Activated naive CD4-positive, alpha-beta T cell treated with anti-CD3 and anti-CD28 coated beads, Interleukin-2, amount 50 U/mL, for 72 hours (primary cell): Measurements from ENCODE around the gene GLRX2. TPM values are rescaled to one million over a fixed set of nuclear protein-coding genes. Genes with fewer than 3 reads are reported as not detected.

Source experiments
- ATAC-seq, 2 donors: fragments of 150-1000 bp; cut with Tn5 transposase; 2 replicates each; pipeline ENCODE4 v1.10.0; 2021; ENCODE audit warnings: mild to moderate bottlenecking in 2 of 2, moderate library complexity in 2 of 2
- DNase-seq, 2 donors: peaks; one replicate each; pipeline ENCODE4 v3.0.0; 2021 to 2022; ENCODE audit warnings: low spot score in 2 of 2
- H3K27ac Mint-ChIP-seq, 2 donors: one replicate each; pipeline ENCODE4 v1.8.0; 2022; ENCODE audit warnings: mild to moderate bottlenecking in 2 of 2, mixed read lengths in 2 of 2
- H3K36me3 Mint-ChIP-seq, 2 donors: one replicate each; pipeline ENCODE4 v1.8.0; 2022; ENCODE audit warnings: mixed read lengths in 2 of 2
- H3K9me3 Mint-ChIP-seq, 2 donors: one replicate each; pipeline ENCODE4 v1.8.0; 2022; ENCODE audit warnings: mixed read lengths in 2 of 2
- total RNA-seq, 2 donors: library from RNA; stranded (reverse); gene quantifications; one replicate each; pipeline ENCODE4 v1.2.3, GENCODE V29; 2022

The GLRX2 gene
- total RNA-seq, 2 donors from 2014 or later: 18.6 to 32.2 TPM

DNA sequence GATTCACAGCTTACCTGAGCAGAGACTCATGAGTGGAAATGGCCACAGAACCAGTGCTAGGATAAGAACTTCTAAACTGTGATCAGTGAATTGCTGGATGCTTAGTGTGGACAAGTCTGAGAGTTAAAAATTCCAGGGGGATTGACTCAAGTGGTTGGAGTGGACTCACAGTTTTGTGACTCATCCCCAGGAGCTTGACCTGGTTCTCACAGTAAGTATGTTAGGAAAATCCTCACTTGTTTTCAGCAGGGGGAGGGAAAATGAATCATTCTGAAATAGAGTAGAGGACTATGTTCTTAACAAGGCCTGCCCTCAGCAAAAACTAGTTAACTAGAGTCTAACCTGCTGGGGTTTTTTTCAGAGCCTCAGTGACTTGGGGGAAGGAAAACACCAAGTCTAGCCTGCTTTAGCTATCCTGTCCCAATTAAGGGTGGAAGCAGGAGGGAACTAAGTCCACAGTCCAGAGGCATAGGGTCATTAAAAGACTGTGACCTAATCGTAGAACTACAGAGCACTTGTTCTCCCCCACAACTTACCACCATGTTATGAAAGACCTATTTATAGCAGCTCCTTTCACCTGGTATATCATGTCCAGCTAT lies 10.5 kb upstream of the GLRX2 start:
- DNase-seq: no peak
- Mint-ChIP-seq H3K27ac (no peak overlapping the region), H3K36me3 (no peaks in the 10 kb centered on the region), H3K9me3 (no peaks in the 10 kb centered on the region)
- ATAC-seq: no peak

DNA sequence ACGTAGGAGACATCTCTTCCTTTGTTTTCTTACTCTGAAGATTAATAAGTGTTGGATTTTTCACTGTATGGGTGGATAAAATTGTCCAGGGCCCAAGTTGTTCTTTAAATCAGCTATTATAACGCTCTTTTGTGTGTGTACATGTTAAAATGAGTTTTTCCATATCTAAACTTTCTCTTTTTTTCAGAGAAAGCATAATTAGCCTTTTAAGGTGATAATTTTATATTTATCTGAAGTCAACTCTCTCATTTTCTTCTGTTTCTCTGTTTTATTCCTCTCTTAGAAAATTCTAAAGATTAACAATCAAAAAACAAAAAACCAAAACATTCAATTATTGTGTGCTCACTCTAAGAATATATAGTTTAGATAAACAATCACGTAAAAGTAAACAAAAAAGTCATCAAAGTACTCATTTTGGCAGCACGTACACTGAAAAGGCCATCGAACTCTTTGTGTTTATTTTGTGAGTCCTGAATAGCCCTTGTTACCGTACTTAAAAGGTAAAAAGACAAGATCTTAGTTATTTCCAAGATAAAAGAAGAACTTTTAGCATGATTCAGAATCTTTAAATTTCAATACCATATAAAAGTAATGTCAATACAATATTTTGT lies 9.4 kb upstream of the GLRX2 start:
- ATAC-seq (no peak), DNase-seq (no peak)
- Mint-ChIP-seq H3K36me3 (no peaks in the 10 kb centered on the region), H3K9me3 (no peaks in the 10 kb centered on the region), H3K27ac (no peak overlapping the region)

DNA sequence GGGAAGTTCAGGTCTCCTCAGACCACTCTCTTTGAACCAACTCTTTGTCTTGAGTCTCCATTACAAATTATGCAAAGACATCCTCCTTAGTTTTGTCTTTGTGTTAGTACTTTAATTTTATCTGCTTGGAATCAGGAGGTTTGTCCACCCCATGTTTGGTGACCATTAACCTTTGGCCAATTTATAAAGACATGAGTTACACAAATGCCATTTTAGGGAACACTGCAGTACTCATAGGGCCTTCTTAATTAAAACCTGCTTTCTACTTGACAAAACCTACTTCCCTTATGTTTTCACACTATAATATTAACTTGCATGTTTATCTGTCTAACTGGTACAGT lies 8.7 kb upstream of the GLRX2 start:
- DNase-seq (no peak), ATAC-seq (no peak)
- Mint-ChIP-seq H3K9me3 (no peaks in the 10 kb centered on the region), H3K36me3 (no peaks in the 10 kb centered on the region), H3K27ac (no peak overlapping the region)

DNA sequence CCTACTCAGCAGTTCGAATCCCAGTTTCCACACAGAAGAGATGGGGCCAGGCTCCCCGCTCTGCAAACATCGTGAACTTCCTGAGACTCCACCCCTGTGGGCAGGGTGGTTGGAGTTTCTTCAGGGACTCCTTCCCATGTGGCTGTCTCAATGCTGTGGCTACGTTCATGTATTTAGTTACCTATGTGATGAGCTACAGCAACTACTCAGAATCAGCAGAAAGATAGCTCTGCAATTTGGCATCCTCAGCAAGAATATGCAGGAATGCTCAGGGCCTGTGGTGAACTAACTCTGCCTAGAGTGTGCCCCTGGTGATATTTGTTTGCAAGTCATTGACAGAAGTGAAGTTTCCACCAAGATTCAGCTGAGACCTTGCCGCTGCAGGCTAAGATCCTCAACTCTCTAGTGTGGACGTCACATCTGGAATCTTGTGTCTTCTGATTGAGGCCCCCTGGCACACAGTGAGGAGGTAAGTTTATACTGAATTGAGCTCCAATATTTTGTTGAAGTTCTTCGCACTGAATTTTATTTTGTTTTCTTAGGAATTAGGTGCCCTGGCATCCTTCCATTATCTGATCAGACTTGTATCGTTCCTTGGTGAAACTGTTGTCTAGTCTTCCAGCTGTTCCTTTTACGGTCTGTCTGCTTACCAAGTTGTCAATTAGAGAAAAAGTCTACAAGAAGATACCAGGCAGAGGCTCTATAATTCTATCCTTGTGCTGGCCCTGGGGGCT lies 8.2 kb upstream of the GLRX2 start:
- ATAC-seq (no peak), DNase-seq (no peak)
- Mint-ChIP-seq H3K36me3 (no peaks in the 10 kb centered on the region), H3K27ac (no peak overlapping the region), H3K9me3 (no peaks in the 10 kb centered on the region)

DNA sequence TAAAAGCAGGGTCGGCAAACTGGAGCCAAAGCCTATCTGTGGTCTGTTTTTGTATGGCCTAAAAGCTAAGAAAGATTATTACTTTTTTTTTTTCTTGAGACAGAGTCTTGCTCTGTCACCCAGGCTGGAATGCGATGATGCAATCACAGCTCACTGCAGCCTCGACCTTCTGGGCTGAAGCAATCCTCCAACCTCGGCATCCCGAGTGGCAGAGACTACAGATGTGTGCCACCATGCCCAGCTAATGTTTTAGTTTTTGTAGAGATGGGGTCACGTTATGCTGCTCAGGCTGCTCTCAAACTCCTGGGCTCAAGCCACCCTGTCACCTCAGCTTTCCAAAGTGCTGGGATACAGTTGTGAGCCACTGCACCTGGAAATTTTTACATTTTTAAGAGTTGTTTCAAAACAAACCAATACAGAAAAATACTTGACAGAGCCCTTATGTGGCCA lies 6.5 kb upstream of the GLRX2 start:
- H3K36me3 Mint-ChIP-seq: no peaks in the 10 kb centered on the region
- DNase-seq: no peak
- no peaks in the 10 kb centered on the region for H3K9me3 Mint-ChIP-seq
- no peak overlapping the region for H3K27ac Mint-ChIP-seq
- ATAC-seq: no peak

DNA sequence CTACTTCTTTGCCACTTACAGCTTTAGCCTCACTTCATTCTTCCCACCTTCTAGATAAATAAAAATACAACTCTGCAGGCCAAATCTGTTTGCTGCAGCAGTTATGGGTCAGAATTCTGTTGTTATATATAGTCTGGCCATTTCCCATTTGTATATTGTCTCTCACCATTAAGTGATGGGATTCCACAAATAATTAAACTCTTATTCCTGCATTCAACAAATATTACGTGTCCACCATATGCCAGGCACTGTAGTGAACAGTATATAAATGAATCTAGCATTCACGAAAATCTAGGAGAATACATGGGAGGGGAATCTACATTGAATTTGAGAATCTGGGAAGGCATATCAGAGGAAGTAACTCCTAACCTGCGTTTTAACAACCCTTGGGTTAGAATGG lies 5.7 kb upstream of the GLRX2 start:
- no peaks in the 10 kb centered on the region for H3K9me3 Mint-ChIP-seq
- DNase-seq (no peak), ATAC-seq (no peak)
- no peaks in the 10 kb centered on the region for H3K36me3 Mint-ChIP-seq
- no peak overlapping the region for H3K27ac Mint-ChIP-seq

DNA sequence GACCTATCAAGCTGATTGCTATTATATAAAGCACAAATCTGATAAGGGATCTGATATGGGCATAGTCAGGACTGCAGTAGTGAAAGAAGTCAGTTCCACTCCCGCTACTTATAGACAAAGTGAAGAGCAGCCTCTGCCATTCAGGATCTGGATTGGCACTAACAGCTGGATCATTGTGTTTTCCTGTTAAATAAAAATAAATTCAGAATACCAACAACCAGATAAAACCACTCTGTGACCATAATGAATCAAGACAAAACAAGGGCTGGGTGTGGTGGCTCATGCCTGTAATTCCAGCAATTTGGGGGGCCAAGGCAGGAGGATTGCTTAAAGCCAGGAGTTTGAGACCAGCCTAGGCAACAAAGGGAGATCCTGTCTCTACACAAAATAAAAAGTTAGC lies 5.0 kb upstream of the GLRX2 start:
- ATAC-seq (no peak), DNase-seq (no peak)
- no peak overlapping the region for H3K27ac Mint-ChIP-seq
- H3K36me3 Mint-ChIP-seq: no peaks in the 10 kb centered on the region
- H3K9me3 Mint-ChIP-seq: no peaks in the 10 kb centered on the region

DNA sequence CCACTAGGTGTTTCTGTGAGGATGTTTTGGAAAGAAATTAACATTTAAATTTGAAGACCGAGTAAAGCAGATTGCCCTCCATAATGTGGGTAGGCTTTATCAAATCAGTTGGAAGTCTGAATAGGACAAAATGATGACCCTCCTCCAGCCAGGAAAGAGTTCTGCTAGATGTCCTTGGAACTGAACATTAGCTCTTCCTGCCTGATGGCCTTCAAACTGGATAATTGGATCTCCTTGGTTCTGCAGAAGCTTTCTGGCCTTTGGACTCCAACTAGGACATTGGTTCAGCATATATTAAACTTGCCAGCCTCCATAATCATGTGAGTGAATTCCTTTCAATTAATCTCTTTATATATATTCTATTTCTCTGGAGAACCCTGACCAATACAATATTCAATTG lies 4.4 kb upstream of the GLRX2 start:
- Mint-ChIP-seq H3K36me3 (no peaks in the 10 kb centered on the region), H3K27ac (no peak overlapping the region), H3K9me3 (no peaks in the 10 kb centered on the region)
- DNase-seq (no peak), ATAC-seq (no peak)

DNA sequence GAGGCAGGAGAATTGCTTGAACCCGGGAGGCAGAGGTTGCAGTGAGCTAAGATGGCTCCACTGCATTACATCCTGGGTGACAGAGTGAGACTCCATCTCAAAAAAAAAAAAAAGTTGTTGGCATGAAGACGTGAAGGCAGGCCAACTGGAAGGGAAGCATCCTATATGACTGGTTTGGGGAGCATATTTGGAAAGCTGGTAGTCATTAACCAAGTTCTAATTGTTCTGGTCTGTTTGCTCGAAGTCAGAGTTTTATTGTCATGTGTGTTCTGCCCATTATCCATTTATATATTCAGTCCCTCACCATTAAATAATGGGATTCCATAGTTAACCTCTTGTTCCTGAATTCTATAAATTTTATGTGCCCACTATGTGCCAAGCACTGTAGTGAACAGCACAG lies 3.3 kb upstream of the GLRX2 start:
- no peak for DNase-seq
- H3K27ac Mint-ChIP-seq: no peak overlapping the region
- no peak for ATAC-seq
- no peaks in the 10 kb centered on the region for H3K9me3 Mint-ChIP-seq
- no peaks in the 10 kb centered on the region for H3K36me3 Mint-ChIP-seq

DNA sequence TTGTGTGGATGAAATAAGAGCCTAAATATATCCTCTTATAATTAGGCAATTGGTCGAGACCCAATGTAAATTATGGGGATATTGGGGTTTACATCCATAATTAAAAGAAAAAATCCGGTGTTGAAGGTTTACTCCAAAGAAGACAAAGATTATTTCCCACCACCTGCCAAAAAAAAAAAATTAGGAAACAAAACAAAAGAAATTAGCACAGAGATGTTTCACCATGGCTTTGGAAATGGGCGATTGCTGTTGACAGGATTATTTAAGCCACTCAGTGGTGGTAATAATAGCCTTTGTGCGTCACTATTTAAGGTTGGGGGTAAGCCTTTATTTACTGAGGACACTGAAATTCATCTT lies 585 bp upstream of the GLRX2 start:
- peak overlapping the region in 1 of 2 donors; percentile 81 for H3K27ac Mint-ChIP-seq
- no peaks in the 10 kb centered on the region for H3K9me3 Mint-ChIP-seq
- ATAC-seq: no peak
- H3K36me3 Mint-ChIP-seq: no peaks in the 10 kb centered on the region
- no peak for DNase-seq

DNA sequence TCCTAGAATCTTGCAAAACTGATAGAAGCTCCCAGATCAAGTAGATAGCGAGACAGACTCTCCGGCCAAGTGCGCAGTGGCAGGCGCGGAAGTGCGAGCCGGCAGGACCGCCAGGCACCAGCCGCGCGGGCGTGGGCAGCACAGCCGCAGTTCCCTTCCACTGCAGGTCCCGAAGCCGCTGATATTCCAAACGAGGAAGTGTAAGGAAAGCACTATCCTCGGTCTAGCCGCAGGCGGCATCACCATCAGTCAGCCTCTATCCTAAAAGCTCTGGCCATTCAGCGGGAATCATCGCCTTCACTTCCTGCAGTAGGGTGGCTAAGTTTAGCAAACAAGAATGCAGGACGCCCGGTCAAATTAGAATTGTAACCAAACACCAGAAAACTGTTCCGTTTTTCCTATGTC lies 710 bp downstream of the GLRX2 start:
- ATAC-seq (peak; percentile 43 to 46), DNase-seq (peak in 1 of 2 donors; percentile 23)
- H3K36me3 Mint-ChIP-seq: no peaks in the 10 kb centered on the region
- no peaks in the 10 kb centered on the region for H3K9me3 Mint-ChIP-seq
- peak overlapping the region in 1 of 2 donors; percentile 81 for H3K27ac Mint-ChIP-seq

DNA sequence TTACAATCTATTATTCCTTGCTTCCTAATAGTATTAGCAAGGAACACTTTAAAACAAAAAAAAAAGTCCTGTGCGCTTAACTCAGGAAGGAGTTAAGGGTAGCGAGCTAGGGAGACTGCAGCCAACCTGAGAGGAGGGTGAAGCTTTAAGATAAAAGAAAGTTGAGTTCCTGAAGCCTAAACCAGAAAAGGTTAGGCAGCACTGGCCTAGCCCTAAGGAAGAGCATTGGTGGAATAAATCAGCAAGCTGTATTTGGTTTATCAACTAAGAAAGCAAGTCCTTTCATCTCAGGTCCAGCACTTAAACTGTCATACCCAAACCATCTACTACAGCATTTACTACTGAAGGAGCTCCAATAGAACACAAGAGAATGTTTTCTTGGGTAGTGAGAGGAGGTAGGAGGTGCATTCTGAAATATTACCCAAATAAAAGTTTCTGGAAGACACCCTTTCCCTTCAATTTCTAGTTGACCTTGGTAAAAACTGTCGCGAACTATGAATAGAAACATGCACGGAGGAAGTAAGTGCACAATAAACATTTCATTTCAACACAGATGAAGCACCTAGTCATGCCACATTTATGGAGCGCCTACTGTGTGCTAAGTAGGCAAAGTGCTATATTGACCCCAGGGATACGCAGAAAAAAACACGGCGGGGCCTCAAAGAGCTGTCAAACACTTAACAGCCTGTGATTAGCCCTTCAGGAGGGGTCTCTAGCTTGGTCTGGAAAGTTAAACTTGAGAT lies 1.3 kb downstream of the GLRX2 start:
- no peaks in the 10 kb centered on the region for H3K36me3 Mint-ChIP-seq
- peak overlapping the region; percentile 38 to 81 for H3K27ac Mint-ChIP-seq
- no peak for DNase-seq
- ATAC-seq: no peak
- H3K9me3 Mint-ChIP-seq: no peaks in the 10 kb centered on the region

DNA sequence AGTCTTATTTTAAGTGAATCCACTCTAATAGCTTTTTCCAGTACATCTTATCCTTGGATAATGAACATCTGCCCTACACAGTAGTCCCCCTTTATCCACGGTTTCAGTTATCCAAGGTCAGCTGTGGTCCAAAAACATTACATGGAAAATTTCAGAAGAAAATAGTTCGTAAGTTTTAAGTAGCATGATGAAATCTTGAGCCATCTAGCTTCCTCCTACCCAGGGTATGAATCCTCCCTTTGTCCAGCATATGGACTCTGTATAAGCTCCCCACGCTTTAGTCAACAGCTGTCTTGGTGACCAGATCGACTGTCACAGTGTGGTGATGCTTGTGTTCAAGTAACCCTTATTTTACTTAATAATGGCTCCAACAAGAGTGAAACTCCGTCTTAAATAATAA lies 2.6 kb downstream of the GLRX2 start:
- ATAC-seq: no peak

DNA sequence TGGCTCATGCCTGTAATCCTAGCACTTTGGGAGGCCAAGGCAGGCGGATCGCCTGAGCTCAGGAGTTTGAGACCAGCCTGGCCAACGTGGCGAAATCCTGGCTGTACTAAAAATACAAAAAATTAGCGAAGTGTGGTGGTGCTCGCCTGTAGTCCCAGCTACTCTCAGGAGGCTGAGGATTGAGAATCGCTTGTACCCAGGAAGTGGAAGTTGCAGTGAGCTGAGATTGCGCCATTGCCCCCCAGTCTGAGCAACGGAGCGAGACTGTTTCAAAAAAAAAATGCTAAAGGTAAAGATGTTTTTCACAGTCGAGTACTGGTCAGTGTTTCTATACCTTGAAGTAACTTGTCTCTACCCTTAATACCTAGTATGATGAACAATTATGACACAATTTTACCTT lies 11.1 kb downstream of the GLRX2 start:
- DNase-seq: no peak
- Mint-ChIP-seq H3K27ac (peak overlapping the region in 1 of 2 donors; percentile 50), H3K9me3 (no peaks in the 10 kb centered on the region), H3K36me3 (peaks cover 0 to 10% of the 10 kb centered on the region in 2 donors)
- no peak for ATAC-seq

More for the DNA sequence above, 2.6 kb downstream of the GLRX2 start:
- H3K36me3 Mint-ChIP-seq: peaks cover 0 to 4% of the 10 kb centered on the region in 2 donors
- H3K9me3 Mint-ChIP-seq: no peaks in the 10 kb centered on the region
- H3K27ac Mint-ChIP-seq: no peak overlapping the region
- no peak for DNase-seq

DNA sequence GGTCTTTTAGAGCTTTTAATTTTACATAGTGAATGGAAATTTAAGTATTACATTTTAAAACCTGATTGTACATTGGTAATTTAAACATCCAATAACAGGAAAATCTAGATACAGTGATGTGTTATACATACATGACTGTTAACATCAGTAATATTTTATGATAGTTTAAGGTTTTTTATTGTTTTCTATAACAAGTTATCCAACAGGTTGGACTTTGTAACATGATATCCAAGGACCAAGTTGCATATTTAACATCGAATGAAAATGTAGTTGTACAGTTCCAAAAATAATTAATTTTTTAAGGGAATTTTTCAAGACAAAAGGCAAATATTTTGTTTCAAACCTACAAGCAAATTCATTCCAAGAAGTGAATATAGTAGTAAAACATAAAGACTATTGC lies 14.3 kb downstream of the GLRX2 start:
- Mint-ChIP-seq H3K36me3 (no peaks in the 10 kb centered on the region), H3K9me3 (no peaks in the 10 kb centered on the region), H3K27ac (no peak overlapping the region)
- DNase-seq (no peak), ATAC-seq (no peak)

DNA sequence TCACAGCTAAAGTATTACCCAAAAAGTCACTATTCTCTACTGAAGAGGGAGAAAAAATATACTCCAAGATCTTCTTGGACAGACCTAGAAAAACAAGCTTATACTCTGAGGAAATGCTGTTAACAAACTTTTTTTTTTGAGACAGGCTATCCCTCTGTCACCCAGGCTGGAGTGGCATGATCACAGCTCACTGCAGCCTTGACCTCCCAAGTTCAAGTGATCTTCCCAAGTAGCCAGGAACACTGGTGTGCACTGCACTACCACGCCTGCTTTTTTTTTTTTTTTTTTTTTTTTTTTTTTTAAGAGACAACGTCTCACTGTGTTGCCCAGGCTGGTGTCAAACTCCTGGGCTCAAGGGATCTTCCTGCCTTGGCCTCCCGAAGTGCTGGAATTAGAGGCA lies 17.3 kb downstream of the GLRX2 start:
- DNase-seq (no peak), ATAC-seq (no peak)
- Mint-ChIP-seq H3K27ac (no peak overlapping the region), H3K36me3 (no peaks in the 10 kb centered on the region), H3K9me3 (no peaks in the 10 kb centered on the region)

DNA sequence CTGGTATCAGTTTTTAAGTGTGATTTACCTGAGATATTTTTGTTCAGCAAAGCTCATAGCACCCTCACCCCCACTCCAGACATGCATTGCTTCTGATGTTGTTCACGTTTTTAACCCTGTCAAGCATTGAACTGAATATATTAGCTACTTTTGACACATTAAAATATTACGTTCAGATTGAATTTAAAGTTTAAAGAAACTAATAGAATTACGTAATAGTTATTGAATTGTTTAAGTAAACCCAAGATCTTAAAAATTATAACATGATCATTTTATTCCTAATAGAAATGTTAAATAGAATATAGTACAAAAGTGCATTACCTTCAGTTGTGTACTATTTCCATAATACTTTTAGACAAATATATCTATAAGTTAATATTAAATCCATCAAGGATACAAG lies 18.9 kb downstream of the GLRX2 start:
- H3K36me3 Mint-ChIP-seq: no peaks in the 10 kb centered on the region
- DNase-seq (no peak), ATAC-seq (no peak)
- H3K27ac Mint-ChIP-seq: no peak overlapping the region
- H3K9me3 Mint-ChIP-seq: no peaks in the 10 kb centered on the region
